Stimulated activated effector memory CD8-positive, alpha-beta T cell treated with anti-CD3 and anti-CD28 coated beads, Interleukin-12 subunit alpha, Interleukin-12 subunit beta, amount 100 ng/mL, for 72 hours (primary cell): ENCODE measurements around the gene FPGS.

ENCODE experiments used
- ATAC-seq: fragments of 150-1000 bp; cut with Tn5 transposase; 2 replicates; pipeline ENCODE4 v1.10.0; 2021
- DNase-seq, 2 donors: peaks; one replicate each; pipeline ENCODE4 v3.0.0; 2021 to 2022; ENCODE audit warnings: low spot score in 2 of 2
- H3K27ac Mint-ChIP-seq: one replicate; pipeline ENCODE4 v1.8.0; 2022; ENCODE audit warnings: mild to moderate bottlenecking, mixed read lengths
- H3K36me3 Mint-ChIP-seq: one replicate; pipeline ENCODE4 v1.8.0; 2022; ENCODE audit warnings: mild to moderate bottlenecking, mixed read lengths
- H3K4me1 Mint-ChIP-seq: one replicate; pipeline ENCODE4 v1.8.0; 2022; ENCODE audit warnings: mixed read lengths
- H3K4me3 Mint-ChIP-seq: one replicate; pipeline ENCODE4 v1.8.0; 2022; ENCODE audit warnings: mild to moderate bottlenecking, mixed read lengths
- H3K9me3 Mint-ChIP-seq: one replicate; pipeline ENCODE4 v1.8.0; 2022; ENCODE audit warnings: mixed read lengths

Gene FPGS

DNA sequence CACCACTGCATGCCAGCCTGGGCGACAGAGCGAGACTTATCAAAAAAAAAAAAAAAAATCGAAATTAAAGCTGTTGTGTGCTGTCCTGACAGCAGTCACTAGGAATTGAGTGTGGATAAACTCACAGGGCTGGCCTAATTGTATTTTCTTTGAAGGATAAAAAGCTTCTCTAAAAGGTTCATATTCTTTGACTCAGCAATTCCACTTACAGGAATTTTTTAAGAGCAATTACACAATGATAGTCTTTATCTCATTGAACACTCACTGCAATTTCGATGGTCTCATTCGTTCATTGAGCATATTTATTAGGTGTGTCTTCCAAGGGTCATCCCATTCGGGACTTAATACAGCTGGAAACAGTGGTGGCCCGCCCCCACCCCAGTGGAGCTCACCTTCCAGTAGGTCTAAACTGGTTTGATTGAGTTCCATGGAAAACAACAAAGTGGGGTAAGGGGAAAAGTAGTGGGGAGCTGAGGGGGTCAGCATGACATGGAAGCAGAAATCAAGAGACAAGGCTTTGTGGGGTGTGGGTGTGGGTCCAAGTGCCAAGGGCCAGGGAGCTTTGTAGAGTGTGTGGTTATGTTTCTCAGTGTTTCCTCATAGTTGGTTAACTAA lies 10.2 kb upstream of the FPGS start:
- Mint-ChIP-seq H3K4me3 (no peak overlapping the region), H3K9me3 (no peaks in the 10 kb centered on the region), H3K27ac (peak overlapping the region; percentile 86), H3K36me3 (peaks cover 82% of the 10 kb centered on the region), H3K4me1 (peaks cover 50% of the 10 kb centered on the region)
- no peak for DNase-seq
- ATAC-seq: no peak

- H3K36me3 Mint-ChIP-seq: peaks cover 75% of the 10 kb centered on the region
- DNase-seq (no peak), ATAC-seq (no peak)
- H3K9me3 Mint-ChIP-seq: no peaks in the 10 kb centered on the region
- H3K4me1 Mint-ChIP-seq: peaks cover 47% of the 10 kb centered on the region
- no peak overlapping the region for H3K4me3 Mint-ChIP-seq
- H3K27ac Mint-ChIP-seq: peak overlapping the region; percentile 86
Measured at GRCh38 chr9:127793093-127793708, 9.5 kb upstream of the FPGS start.

GRCh38 chr9:127794001-127794791 lies 8.5 kb upstream of the FPGS start:
- ATAC-seq: no peak
- Mint-ChIP-seq H3K4me3 (no peak overlapping the region), H3K27ac (no peak overlapping the region), H3K9me3 (no peaks in the 10 kb centered on the region), H3K36me3 (peaks cover 65% of the 10 kb centered on the region), H3K4me1 (peaks cover 37% of the 10 kb centered on the region)
- DNase-seq: no peak

GRCh38 chr9:127796225-127796813 lies 6.4 kb upstream of the FPGS start:
- H3K4me3 Mint-ChIP-seq: peak overlapping the region; percentile 64
- H3K4me1 Mint-ChIP-seq: peaks cover 26% of the 10 kb centered on the region
- no peaks in the 10 kb centered on the region for H3K9me3 Mint-ChIP-seq
- H3K36me3 Mint-ChIP-seq: peaks cover 44% of the 10 kb centered on the region
- ATAC-seq: peak; percentile 47
- H3K27ac Mint-ChIP-seq: peak overlapping the region; percentile 85
- DNase-seq: peak in 1 of 2 donors; percentile 56

- DNase-seq (no peak), ATAC-seq (peak; percentile 40)
- peak overlapping the region; percentile 64 for H3K4me3 Mint-ChIP-seq
- H3K27ac Mint-ChIP-seq: peak overlapping the region; percentile 85
- H3K9me3 Mint-ChIP-seq: no peaks in the 10 kb centered on the region
- H3K36me3 Mint-ChIP-seq: peaks cover 38% of the 10 kb centered on the region
- H3K4me1 Mint-ChIP-seq: peaks cover 26% of the 10 kb centered on the region
Measured at GRCh38 chr9:127796852-127797370, 5.8 kb upstream of the FPGS start.

- H3K4me3 Mint-ChIP-seq: peak overlapping the region; percentile 95
- ATAC-seq: no peak
- no peak for DNase-seq
- peak overlapping the region; percentile 97 for H3K27ac Mint-ChIP-seq
- no peaks in the 10 kb centered on the region for H3K9me3 Mint-ChIP-seq
- H3K36me3 Mint-ChIP-seq: peaks cover 48% of the 10 kb centered on the region
- peaks cover 36% of the 10 kb centered on the region for H3K4me1 Mint-ChIP-seq
Measured at GRCh38 chr9:127801955-127802575, 617 bp upstream of the FPGS start.

GRCh38 chr9:127803507-127804352 lies 1.0 kb downstream of the FPGS start:
- Mint-ChIP-seq H3K27ac (peak overlapping the region; percentile 97), H3K36me3 (peaks cover 64% of the 10 kb centered on the region), H3K4me1 (peaks cover 39% of the 10 kb centered on the region), H3K4me3 (peak overlapping the region; percentile 95), H3K9me3 (no peaks in the 10 kb centered on the region)
- DNase-seq (no peak), ATAC-seq (no peak)

- no peak overlapping the region for H3K4me3 Mint-ChIP-seq
- H3K36me3 Mint-ChIP-seq: peaks cover 78% of the 10 kb centered on the region
- peaks cover 39% of the 10 kb centered on the region for H3K4me1 Mint-ChIP-seq
- peak overlapping the region; percentile 56 for H3K27ac Mint-ChIP-seq
- DNase-seq (no peak), ATAC-seq (no peak)
- no peaks in the 10 kb centered on the region for H3K9me3 Mint-ChIP-seq
Measured at GRCh38 chr9:127805620-127806019, 2.9 kb downstream of the FPGS start.

DNA sequence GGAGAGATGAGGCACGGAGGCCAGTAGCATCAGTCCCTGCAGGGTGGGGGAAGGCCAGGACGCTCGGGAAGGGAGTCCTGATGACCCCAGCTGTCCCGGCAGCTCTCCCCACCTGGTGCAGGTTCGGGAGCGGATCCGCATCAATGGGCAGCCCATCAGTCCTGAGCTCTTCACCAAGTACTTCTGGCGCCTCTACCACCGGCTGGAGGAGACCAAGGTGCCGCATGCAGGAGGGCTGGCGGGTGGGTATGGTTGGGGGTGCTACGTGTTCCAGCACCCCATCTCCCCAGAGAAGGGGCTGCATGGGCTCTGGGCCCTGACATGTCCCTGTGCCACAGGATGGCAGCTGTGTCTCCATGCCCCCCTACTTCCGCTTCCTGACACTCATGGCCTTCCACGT lies 4.2 kb downstream of the FPGS start:
- H3K4me3 Mint-ChIP-seq: no peak overlapping the region
- no peak for ATAC-seq
- H3K4me1 Mint-ChIP-seq: peaks cover 39% of the 10 kb centered on the region
- DNase-seq: no peak
- H3K36me3 Mint-ChIP-seq: peaks cover 90% of the 10 kb centered on the region
- peak overlapping the region; percentile 56 for H3K27ac Mint-ChIP-seq
- H3K9me3 Mint-ChIP-seq: no peaks in the 10 kb centered on the region

DNA sequence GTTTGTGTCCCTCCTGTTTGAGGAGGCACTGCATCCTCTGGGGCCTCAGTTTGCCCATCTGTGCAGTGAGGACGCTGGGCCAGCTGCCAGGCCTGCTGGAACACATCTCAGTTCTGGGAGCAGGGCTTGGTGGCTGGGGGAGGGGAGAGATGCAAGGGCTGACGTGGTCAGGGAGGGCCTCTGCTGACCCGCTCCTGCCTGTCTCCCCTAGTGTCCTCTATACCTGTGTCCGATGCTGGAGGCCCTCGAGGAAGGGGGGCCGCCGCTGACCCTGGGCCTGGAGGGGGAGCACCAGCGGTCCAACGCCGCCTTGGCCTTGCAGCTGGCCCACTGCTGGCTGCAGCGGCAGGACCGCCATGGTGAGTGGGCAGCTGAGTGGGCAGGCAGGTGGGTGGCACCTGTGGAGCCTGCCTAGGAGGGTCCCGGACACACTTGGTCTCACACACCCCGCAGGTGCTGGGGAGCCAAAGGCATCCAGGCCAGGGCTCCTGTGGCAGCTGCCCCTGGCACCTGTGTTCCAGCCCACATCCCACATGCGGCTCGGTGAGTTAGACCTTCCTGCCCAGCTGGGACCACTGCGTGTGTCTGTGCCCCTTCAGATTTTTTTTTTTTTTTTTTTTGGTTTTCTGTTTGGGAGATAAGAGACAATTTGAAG lies 5.8 kb downstream of the FPGS start:
- Mint-ChIP-seq H3K4me1 (peaks cover 28% of the 10 kb centered on the region), H3K27ac (peak overlapping the region; percentile 50)

GRCh38 chr9:127809002-127809539 lies 6.4 kb downstream of the FPGS start:
- Mint-ChIP-seq H3K36me3 (peaks cover 94% of the 10 kb centered on the region), H3K4me1 (peaks cover 22% of the 10 kb centered on the region), H3K4me3 (no peak overlapping the region), H3K27ac (no peak overlapping the region), H3K9me3 (no peaks in the 10 kb centered on the region)
- ATAC-seq (peak; percentile 61), DNase-seq (no peak)

More for the DNA sequence above, 5.8 kb downstream of the FPGS start:
- Mint-ChIP-seq H3K4me3 (no peak overlapping the region), H3K36me3 (peaks cover 94% of the 10 kb centered on the region), H3K9me3 (no peaks in the 10 kb centered on the region)
- ATAC-seq (no peak), DNase-seq (no peak)

DNA sequence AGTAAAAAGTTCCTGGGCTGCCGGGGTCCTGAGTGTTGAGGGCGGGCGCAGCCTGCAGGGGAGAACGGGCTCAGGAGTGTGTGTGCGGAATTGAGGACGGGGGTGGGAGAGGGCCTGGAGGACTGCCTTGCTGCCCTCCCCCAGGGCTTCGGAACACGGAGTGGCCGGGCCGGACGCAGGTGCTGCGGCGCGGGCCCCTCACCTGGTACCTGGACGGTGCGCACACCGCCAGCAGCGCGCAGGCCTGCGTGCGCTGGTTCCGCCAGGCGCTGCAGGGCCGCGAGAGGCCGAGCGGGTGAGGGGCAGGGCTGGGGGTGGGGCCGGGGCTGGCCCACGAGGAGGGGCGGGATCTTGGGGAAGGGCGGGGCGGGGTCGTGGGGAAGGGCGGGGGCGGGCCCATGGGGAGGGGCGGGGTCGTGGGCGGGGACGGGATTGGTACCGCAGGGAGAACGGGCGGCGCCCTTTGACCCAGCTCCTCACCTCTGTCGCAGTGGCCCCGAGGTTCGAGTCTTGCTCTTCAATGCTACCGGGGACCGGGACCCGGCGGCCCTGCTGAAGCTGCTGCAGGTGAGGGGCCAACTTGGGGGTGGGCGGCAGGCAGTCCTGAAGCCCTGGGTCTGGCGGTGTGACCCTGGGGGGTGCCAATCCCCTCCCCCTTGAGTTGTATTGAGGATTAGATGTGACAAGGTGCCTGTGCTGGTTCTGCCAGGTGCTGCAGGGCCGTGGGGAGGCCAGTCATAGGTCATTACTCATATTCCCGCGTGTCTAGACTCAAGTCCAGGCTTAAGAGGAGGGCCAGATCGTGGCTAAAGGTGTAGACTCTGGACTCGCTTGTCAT lies 7.1 kb downstream of the FPGS start:
- Mint-ChIP-seq H3K27ac (no peak overlapping the region), H3K9me3 (no peaks in the 10 kb centered on the region), H3K4me1 (peaks cover 19% of the 10 kb centered on the region), H3K4me3 (no peak overlapping the region), H3K36me3 (peaks cover 94% of the 10 kb centered on the region)
- DNase-seq (no peak), ATAC-seq (no peak)
